ENCODE results near the gene SMARCAD1.

DNA sequence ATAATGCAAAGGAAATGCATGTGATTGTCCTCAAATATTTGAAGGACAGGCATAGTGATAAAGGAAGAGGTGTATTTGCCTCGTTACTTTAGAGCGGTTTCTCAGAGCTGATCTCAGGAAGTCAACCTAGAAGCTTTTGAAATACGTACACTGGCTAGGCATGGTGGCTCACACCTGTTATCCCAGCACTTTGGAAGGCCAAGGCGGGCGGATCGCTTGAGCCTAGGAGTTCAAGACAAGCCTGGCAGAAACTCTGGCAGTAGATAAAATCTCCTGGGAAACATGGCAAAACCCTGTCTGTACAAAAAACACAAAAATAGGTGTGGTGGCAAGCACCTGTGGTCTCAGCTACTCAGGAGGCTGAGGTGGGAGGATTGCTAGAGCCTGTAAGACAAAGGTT is 24.9 kb downstream of the SMARCAD1 start:
- TF ChIP-seq, protein P1, sequence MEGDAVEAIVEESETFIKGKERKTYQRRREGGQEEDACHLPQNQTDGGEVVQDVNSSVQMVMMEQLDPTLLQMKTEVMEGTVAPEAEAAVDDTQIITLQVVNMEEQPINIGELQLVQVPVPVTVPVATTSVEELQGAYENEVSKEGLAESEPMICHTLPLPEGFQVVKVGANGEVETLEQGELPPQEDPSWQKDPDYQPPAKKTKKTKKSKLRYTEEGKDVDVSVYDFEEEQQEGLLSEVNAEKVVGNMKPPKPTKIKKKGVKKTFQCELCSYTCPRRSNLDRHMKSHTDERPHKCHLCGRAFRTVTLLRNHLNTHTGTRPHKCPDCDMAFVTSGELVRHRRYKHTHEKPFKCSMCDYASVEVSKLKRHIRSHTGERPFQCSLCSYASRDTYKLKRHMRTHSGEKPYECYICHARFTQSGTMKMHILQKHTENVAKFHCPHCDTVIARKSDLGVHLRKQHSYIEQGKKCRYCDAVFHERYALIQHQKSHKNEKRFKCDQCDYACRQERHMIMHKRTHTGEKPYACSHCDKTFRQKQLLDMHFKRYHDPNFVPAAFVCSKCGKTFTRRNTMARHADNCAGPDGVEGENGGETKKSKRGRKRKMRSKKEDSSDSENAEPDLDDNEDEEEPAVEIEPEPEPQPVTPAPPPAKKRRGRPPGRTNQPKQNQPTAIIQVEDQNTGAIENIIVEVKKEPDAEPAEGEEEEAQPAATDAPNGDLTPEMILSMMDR (conservative IDR thresholded peaks at IDR 0.05), result no peak
- no peak for TF ChIP-seq ZFX (IDR thresholded peaks at IDR 0.05)

Measured in C4-2B (cell line).